Bone marrow (tissue), 2 donors: ENCODE measurements around the gene OPA3.
"Not testable (repeated sequence)": the region's sequence is repeated elsewhere in the genome, so short reads cannot be mapped to it uniquely, and the experiment has no call there.

Source experiments
- DNase-seq, 2 donors: peaks; one replicate each; lab custom pipeline; 2025; lab: John Stamatoyannopoulos, UW

OPA3 gene

DNA sequence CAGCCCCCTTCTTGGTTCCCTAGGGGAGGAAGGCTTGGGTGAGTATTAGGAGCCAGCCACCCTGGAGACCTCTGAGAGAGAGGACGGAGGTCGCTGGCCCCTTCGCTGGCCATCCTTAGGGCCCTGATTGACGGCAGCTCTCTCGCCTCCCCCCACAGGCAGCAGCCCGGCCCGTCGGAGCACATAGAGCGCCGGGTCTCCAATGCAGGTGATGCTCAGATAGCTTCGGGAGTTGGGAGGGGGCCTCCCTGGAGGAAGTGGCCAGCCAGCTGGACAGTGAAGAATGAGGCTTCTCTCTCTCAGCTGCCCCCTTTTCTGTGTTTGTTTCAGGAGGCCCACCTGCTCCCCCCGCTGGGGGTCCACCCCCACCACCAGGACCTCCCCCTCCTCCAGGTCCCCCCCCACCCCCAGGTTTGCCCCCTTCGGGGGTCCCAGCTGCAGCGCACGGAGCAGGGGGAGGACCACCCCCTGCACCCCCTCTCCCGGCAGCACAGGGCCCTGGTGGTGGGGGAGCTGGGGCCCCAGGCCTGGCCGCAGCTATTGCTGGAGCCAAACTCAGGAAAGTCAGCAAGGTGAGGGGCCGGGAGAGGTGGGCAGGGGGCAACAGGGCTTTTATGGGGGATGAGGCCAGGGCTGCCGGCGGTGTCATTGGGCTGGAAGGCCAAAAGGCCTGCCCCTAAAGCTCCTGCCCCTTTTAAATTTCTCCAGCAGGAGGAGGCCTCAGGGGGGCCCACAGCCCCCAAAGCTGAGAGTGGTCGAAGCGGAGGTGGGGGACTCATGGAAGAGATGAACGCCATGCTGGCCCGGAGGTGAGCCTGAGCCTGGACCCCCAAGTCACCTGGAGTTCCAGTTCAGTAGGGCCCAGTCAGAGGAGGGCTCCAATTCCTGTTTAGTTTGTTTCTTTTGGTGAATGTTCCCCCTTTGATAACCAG, 62.3 kb downstream of the OPA3 start:
- DNase-seq: no peak

DNA sequence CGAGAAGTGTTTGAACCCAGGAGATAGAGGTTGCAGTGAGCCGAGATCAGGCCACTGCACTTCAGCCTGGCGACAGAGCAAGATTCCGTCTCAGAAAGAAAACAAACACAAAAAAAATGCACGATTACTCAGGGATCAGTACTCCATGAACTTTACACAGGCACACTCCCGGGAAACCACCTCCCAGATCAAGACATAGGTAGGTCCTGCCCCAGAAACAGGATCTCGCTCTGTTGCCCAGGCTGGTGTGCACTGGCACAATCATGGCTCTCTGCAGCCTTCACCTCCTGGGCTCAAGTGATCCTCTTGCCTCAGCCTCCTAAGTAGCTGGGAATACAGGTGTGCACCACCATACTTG, 66.2 kb downstream of the OPA3 start:
- DNase-seq: no peak

DNA sequence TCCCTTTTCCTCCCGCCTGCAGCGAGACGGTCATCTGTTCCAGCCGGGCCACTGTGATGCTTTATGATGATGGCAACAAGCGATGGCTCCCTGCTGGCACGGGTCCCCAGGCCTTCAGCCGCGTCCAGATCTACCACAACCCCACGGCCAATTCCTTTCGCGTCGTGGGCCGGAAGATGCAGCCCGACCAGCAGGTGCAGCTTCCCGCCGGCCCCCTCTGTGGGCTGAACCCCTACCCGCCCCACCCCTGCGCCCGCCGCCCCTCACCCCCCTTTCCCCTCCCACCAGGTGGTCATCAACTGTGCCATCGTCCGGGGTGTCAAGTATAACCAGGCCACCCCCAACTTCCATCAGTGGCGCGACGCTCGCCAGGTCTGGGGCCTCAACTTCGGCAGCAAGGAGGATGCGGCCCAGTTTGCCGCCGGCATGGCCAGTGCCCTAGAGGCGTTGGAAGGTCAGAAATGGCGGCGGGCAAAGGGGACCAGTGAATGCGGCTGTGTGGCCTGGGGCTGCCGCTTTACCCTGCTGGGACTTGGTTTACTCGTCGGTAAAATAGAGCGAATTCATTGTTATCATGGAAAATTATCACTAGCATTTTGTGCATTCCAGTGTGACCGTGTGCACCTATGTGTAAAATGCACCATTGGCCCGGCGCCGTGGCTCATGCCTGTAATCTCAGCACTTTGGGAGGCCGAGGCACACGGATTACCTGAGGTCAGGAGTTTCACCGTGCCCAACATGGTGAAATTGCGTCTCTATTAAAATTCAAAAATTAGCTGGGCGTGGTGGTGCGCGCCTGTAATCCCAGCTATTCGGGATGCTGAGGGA, 66.7 kb downstream of the OPA3 start:
- DNase-seq: no peak

DNA sequence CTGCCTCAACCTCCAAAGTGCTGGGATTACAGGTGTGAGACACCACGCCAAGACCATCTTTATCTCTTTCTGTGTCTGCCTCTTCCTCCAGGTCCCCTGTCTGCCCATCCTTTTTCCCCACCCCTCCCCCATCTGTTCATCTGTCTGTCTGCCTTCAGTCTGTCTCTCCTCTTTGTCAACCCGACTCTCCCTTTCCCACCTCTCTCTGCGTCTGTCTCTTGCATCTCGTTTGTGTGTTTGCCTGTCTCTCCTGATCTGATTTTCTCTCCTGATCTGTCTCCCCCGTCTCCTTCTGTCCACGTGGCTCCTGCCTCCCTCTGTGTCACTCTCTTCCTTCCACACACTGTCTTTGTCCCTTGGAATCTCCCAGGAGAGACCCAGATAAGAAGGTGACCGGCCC, 67.4 kb downstream of the OPA3 start:
- no peak for DNase-seq

DNA sequence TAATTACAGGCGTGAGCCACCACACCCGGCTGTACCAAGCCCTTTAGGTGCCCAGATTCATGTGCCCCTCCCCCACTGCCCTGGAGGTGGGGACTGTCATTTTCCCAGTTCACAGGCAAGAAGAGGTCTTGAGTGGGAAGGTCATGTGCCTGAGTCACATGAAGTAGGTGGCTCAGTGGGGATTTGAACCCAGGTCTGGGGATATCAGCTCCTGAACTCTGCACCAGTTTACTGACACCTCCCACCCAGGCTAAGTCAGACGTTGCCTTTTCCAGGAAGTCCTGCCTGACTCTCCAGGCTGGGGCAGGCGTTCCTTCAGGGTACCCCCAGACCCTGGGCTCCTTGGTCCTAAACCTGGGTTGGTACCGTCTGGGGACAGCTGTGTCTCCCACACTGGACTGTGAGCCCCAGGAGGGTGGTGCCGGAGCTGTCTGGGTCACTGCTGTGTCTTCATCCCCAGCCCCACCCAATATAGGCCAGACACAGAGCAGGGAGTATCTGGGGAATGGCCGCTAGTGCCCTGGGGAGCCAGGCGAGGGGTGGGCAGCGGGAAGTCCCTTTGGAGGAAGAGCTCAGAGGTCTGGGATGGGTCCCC, 68.7 kb downstream of the OPA3 start:
- no peak for DNase-seq

DNA sequence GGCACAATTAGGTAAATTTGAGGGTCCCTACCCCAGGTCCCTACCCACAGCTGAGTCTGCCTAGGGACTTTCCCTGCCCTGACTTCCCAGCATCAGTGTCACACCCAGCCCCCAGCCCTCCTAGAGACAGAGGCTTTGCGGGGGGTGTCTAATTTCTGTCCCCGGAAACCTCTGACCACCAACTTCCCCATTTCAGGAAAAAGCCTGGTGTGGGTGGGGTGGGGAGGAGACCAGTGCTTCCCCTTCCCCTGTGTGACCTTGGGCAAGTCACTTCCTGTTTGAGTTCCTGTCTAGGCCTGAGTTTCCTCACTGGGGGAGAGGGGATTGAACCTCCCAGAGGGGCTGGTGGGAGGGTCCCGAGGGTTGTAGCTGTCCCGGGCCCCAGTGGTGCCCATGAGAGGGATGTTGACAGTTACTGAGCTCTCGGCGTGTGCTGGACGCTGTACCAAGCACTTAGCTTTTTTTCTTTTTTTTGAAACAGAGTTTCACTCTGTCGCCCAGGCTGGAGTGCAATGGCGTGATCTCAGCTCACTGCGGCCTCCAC, 69.4 kb downstream of the OPA3 start:
- peak; percentile 56 to 59 for DNase-seq

DNA sequence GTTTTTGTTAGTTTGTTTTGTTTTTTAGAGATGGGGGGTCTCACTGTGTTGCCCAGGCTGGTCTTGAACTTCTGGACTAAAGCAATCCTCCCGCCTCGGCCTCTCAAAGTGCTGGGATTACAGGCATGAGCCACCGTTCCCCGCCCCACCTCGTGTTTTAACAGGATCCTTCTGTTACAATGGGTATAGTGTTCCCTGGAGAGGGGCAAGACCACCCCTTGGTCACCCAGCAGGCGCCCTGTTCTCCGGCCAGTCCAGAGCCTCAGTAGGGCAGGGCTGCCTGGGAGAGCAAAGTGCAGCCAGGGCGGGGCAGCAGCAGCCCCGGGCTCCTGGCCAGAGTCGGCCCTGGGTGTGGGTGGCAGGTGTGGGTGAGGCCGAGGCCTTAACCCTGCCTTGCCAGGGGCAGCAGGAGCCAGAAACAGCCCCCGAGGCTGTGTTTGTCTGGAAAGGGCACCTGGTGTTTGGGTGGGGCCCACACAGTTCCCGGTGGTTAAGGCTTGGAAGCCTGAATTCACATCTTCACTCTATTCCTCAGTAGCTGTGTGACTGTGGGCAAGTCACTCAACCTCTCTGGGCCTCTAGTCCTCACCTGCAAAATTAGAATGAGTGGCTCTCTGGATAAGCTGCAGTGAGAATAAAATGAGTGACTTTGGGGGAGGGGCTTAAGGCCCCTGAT, 70.1 kb downstream of the OPA3 start:
- no peak for DNase-seq

DNA sequence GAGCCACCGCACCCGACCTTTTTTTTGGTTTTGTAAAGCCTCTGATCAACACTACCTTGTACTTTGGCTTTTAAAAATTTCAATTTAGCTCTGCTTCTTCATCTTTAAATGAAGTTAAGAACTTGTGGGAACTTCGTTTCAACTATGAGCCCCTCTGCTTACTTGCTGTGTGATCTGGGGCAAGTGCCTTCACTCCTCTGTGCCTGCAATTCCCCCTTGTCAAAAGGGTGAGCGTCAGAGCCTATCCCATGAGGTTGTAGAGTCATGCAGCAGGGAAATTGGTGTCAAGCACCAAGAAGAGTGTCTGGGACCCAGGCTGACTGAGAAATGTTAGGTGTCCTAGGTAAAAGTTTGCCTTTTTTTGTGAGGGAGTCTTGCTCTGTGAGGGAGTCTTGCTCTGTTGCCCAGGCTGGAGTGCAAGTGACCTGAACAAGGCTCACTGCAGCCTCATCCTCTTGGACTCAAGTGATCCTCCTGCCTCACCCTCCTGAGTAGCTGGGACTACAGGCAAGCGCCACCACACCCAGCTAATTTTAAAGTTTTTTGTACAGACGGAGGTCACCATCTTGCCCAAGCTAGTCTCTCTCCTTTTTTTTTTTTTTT, 71.6 kb downstream of the OPA3 start:
- DNase-seq: no peak

DNA sequence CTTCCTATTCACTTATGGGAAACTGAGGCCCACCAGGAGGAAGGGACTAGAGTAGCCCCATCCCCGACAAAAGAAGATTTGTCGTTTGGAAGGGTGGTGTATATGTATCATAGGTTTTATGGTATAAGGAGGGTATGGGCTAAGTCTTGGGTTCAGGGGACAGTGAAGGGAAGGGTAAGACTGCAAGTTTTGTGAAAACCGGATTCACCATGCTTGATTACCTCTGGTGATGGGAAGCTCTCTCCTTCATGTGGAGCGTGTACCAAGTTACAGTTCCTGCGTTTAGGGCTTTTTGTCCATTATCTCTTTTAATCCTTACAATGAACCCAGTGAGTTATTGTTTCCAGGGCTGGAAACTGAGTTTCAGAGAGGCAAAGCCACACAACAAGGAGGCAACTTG, 73.5 kb downstream of the OPA3 start:
- DNase-seq: no peak

DNA sequence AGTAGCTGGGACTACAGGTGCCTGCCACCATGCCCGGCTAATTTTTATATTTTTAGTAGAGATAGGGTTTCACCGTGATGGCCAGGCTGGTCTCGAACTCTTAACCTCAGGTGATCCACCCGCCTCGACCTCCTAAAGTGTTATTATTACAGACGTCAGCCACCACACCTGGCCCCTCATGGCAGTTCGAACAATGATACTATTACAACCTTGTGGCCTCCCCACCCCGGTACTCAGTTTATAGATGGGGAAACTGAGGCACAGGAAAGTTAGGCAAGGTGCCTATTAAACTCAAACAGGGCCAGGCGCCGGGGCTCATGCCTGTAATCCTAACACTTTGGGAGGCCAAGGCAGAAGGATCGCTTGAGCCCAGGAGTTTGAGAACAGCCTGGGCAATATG, 74.2 kb downstream of the OPA3 start:
- not testable (repeated sequence) for DNase-seq

DNA sequence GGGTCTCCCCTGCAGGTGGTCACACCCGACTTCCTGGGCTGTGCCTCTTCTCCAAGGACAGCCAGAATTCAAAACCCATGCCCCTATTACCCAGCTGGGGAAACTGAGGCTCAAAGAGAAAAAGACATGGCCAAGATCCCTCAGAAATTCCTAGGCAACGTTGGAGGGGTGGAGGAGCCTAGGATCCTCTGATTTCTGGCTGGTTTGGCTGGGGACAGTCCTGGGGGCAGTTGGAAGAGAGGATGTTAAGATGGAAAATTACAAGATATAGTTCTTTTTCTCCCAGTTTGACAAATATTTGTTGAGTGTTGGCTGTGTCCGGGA, 74.9 kb downstream of the OPA3 start:
- no peak for DNase-seq

DNA sequence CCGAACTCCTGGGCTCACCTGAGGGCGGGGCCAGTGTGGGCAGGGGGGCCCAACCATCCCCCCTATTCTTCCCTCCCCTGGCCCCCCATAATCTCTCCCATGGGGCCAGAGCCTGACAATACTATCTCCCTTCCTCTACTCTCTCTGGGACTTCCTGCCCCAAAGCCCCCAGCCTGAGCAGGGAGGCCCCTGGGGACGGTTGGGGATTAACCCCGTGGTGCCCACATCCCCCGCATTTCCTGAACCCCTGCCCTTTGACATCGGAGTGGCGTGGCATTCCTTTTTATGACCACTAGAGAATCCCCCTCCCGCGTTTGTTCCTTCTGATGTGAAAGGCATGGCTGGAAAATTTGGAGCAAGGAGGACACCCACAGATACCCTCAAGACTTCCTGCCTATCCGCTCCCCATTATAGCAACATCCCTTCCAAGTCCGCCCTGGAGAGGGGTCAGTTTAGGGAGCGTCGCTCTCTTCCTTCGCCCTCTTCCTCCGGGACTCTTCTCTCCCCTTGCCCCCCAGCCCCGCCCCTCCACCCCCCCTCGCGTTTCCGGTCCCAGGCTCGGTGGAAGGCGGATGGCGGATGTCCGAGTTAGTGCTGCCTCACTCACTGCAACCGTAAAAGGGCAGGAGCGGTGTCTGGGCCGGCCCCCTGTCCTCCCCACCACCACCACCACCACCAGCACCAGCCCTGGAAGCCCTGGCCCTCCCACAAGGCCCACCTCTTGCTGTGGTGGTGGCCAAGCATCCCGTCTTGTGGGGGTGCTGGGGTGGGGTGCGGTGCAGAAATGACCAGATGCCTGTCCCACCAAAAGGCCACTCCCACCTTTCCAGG, 75.5 kb downstream of the OPA3 start:
- peak in 1 of 2 donors; percentile 24 for DNase-seq

DNA sequence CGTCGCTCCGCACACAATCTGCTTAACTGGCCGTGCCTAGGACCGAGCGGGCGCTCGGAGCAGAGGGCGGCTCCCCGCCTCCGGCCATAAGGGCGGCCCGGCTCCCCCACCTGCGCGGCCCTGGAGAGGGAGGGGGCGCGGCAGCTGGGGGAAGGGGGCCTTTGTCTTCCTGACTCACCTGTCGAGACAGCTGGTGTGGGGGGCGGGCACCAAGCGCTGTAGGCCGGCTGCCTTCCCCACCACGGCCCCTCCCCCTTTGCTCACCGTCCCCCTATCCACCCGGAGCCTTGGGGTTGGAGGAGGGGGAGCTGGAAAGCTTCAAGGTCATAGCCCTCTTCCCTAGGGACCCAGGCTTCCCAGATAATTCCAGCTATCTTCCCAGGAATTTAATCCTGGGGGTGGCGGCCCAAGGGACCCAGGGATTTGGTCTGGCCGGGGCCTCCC, 76.2 kb downstream of the OPA3 start:
- DNase-seq: no peak

DNA sequence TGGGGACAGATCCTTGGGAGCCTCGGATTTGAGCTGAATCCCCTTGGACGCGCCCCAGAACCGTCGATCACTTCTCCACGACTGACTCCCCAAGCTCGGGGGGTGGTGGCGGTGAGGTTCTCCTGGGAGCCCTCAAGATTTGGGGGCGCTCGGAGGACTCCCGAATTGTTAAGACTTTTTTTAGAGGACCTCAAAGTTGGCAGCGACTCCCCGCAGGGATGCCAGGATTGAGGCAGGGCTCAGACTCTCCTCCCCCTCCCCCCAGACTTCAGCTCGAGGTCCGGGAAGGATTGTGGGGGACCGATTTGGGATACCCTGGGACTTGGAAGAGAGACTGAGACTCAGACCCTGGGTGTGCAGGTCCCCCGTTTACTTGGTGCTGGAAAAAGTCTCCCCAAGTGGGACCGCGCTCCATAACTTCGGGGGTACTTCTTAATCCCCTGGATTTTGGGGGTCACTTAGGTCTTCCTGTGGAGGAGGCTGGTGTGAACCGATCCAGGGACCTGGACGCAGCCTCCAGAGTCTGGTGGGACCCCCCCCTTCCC, 76.7 kb downstream of the OPA3 start:
- no peak for DNase-seq

DNA sequence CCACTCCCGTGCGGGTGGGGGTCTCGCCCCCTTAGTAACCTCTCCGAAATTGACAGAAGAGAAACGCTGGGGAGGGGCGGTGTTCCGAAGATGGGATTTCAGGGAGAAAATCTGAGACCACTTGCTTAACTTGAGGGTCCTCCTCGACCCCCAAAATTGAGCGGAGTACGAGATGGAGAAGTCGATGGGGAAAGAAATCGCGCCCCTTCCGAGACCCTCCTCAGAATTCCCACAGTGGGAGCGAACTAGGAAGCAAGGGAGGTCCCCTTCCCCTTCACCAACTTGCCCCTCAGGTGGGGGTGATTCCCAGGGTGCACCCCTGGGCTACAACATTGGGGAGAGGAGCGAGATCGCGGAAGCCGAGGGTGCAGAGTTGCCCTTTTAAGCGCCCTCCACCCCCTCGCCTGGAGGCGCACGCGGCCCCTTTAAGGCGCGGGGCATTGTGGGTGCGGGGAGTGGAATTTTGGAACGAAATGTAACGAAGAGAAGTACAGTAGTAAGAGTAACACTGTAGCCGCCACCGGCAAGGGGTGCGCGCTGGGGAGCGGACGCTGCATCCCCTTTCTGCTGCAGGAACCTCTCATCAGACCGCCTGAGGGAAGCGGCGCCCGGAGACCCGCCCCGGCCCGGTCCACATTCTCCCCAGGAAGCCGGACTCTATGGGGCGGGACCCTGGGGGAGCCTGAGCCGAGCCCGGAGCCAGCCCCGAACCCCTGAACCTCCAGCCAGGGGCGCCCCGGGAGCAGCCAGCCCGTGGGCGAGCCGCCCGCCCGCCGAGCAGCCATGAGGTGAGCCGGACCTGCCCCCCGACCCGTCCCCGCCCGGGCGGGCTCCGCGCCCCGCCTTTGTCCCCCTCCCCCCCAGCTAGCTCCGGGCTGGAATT, 77.4 kb downstream of the OPA3 start, which contains the start of gene VASP:
Gene VASP (plus strand): TSS at position 491 of the 883 bp plus-strand sequence. CDS start 293 bp downstream, at position 784.
- peak; percentile 69 to 79 for DNase-seq

DNA sequence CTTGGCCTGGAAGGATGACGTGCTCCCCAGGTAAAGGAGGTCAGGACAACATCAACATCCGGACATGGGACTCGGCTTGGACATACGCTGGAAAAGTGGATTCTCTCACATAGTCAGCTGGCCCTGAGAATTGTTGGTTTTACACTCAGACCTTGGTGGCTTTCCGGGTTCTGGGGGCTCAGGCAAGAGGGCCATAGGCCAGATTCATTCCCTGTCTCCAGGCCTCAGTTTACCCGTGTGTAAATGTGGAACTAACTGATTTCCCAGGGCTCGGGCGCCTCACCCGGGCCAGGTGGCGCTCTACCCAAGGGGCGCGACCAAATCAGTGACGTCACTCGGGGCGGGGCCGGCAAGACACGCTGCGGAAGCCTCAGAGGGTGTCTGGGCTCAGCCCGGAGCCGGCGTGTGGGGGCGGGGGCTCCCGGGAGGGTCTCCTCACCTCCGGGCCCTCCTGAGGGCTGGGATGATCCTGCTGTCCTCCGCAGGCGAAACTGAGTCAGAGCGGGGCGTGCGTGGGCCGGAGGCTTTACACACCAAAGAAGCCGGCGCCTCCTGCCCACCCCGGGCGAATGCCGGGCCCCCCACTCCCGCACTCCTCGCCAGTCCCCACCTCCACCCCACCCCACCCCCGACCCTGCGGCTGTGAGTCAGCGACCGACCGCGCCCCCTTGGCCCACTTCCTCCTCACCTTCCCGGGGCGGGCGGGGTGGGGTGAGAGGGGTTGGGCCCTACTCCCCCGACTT, 78.2 kb downstream of the OPA3 start:
- peak; percentile 84 to 99 for DNase-seq

DNA sequence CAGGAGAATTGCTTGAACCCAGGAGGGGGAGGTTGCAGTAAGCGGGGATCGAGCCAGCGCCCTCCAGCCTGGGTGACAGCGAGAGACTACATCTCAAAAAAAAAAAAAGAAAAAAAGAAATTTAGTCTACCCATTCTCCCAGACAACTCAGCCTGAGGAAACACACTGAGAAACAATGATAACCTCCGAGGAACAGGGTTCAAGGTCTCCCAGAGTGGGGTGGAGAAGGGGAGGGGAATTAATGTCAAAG, 78.7 kb downstream of the OPA3 start:
- no peak for DNase-seq

DNA sequence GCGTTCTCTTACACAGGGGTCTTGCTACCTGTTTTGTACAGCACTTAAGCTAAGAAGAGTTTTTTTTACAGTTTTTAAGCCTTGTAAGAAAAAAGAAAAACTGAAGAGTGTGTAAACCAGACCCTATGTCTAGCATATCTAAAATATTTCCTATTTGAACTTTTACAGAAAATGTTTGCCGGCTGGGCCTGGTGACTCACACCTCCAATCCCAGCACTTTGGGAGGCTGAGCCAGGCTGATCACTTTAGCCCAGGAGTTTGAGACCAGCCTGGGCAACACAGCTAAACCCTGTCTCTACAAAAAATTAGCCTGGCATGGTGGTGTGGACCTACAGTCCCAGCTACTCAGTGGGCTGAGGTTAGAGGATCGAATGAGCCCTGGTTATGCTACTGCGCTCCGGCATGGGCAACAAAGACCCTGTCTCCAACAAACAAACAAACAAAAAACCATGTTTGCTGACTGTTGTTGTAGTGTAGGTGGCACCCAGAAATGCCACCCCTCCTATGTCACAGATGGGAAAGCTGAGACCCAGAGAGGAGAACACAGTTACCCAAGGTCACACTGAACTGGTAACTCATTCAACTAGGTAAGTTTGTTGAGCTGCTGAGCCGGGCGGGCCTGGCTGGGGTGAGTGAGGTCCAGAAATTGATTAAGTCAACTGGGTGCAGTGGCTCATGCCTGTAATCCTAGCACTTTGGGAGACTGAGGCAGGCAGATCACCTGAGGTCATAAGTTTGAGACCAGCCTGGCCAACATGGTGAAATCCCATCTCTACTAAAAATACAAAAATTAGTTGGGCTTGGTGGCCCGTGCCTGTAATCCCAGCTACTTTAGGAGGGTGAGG, 79.2 kb downstream of the OPA3 start:
- no peak for DNase-seq
